Heart left ventricle (tissue), 16 donors: ENCODE data around the gene TMC2. TPM values are rescaled to one million over a fixed set of nuclear protein-coding genes. Genes with fewer than 3 reads are reported as not detected.

Experiments
- ATAC-seq, 4 donors: fragments of 200-7000 bp; cut with Tn5 transposase; one replicate each; pipeline ENCODE4 v1.9.1; 2020 to 2022; ENCODE audit warnings: moderate library complexity in 4 of 4, mild to moderate bottlenecking in 3 of 4, moderate number of reproducible peaks in 1 of 4
- DNase-seq, 5 donors: peaks; one replicate each; pipeline ENCODE4 v3.0.0-alpha.2; 2020
- H3K27ac ChIP-seq, 12 donors: fragments of 200-600 bp; sonication (generic) in 4 of 12; one replicate each; pipeline versions ENCODE4 v1.5.0 to v1.8.0; 2016 to 2022; ENCODE audit warnings: mild to moderate bottlenecking in 2 of 12
- H3K27me3 ChIP-seq, 9 donors: fragments of 200-600 bp; sonication (generic) in 2 of 9; one replicate each; pipeline versions ENCODE4 v1.5.1 to v1.8.0; 2016 to 2022; ENCODE audit warnings: mild to moderate bottlenecking in 3 of 9
- H3K36me3 ChIP-seq, 9 donors: fragments of 200-600 bp; sonication (generic) in 2 of 9; one replicate each; pipeline versions ENCODE4 v1.5.0 to v1.8.0; 2018 to 2022; ENCODE audit warnings: mild to moderate bottlenecking in 2 of 9
- H3K4me1 ChIP-seq, 12 donors: fragments of 200-600 bp; sonication (generic) in 4 of 12; one replicate each; pipeline versions ENCODE4 v1.5.0 to v1.8.0; 2016 to 2022; ENCODE audit warnings: mild to moderate bottlenecking in 3 of 12
- H3K4me3 ChIP-seq, 12 donors: fragments of 200-600 bp; sonication (generic) in 4 of 12; one replicate each; pipeline versions ENCODE4 v1.5.0 to v1.8.0; 2017 to 2022; ENCODE audit warnings: mild to moderate bottlenecking in 9 of 12, moderate library complexity in 4 of 12
- H3K9me3 ChIP-seq, 12 donors: fragments of 200-600 bp; sonication (generic) in 4 of 12; one replicate each; pipeline versions ENCODE4 v1.5.0 to v1.8.0; 2016 to 2022; ENCODE audit warnings: mild to moderate bottlenecking in 1 of 12
- CTCF ChIP-seq, 12 donors: fragments of 200-600 bp; sonication (generic) in 4 of 12; IDR thresholded peaks; one replicate each; pipeline versions ENCODE4 v1.5.0 to v1.8.0; 2018 to 2022; ENCODE audit warnings: antibody characterized with exemption in 12 of 12, mild to moderate bottlenecking in 5 of 12
- POLR2A ChIP-seq, 2 donors: fragments of 450-650 bp; IDR thresholded peaks; one replicate each; pipeline ENCODE4 v1.6.1; 2017; ENCODE audit warnings: antibody characterized with exemption in 2 of 2, mild to moderate bottlenecking in 2 of 2, moderate library complexity in 2 of 2
- WGBS, 4 donors: extraction: QIAGEN DNeasy Blood & Tissue Kit in 2 of 4; methylation state at CpG; one replicate each; pipeline versions ENCODE4 v1.1.5 to v1.1.7; 2013 to 2018; 5-methylcytosine and 5-hydroxymethylcytosine counted together
- intact Hi-C, 10 donors: fragments of 100-400 bp; cut with DNase I; formaldehyde crosslinking; loops; one replicate each; pipeline versions ENCODE4 v1.11.1 to v1.14.2; 2022
- polyA plus RNA-seq, 2 donors: library from polyadenylated mRNA; stranded (reverse); fragments of 200-250 nt; gene quantifications; one replicate each; pipeline ENCODE4 v1.2.3, GENCODE V29; 2013
- total RNA-seq, 9 donors: library from RNA; depleted of rRNA in 2 of 9; stranded (reverse); fragments of >200 nt in 2 of 9; fragmentation: NEBNext Ultra II Directional in 3 of 9; extraction: Animal tissue kit (Norgen Biotek cat#: 25700) in 3 of 9; gene quantifications; one replicate each; pipeline versions ENCODE4 v1.1.0 to v1.2.4, GENCODE V29; 2016 to 2023
- donor health status: ischemic (EF 13 %, LVEDD 7.1; RV severe dilation, severe dysfunction).
- donor health status: healthy with polysubstance abuse.
- donor health status: DM: no; HTN: yes; CAD: no.
- donor health status: DM: no; HTN: no; CAD: no.
- donor health status: ischemic (EF 25% LVEDD 6.9; RV normal size, moderate dysfunction).
- donor health status: ischemic (EF 25% LVEDD 5.7; RV mildly dilated, moderate dysfunction).
- donor health status: healthy.
- donor health status: DM: yes; HTN: yes; CAD: no.
- donor health status: ischemic (EF 35%, LVEDD 5.7; RV mildly dilated, moderate dysfunction).
- donor health status: nonischemic (EF 11% LVEDD 7.7; RV severe dilation, severe dysfunction).
- donor health status: DM: yes; HTN: yes; CAD: no.
- donor health status: PGD.
- donor health status: ischemic (EF 29% LVEDD 5.4; RV normal size, mild dysfunction).
- donor health status: nonischemic (EF 23%, LVEDD 6.1; RV moderate dilation, normal function).

Gene TMC2
- total and polyA plus RNA-seq, 11 donors = not detected

- Histone ChIP-seq H3K4me3 (no peak overlapping the region), H3K36me3 (no peaks in the 10 kb centered on the region), H3K4me1 (no peaks in the 10 kb centered on the region), H3K9me3 (peaks cover 0 to 22% (median 9%) of the 10 kb centered on the region in 12 donors), H3K27ac (no peak overlapping the region), H3K27me3 (peaks cover 0 to 3% (median 0%) of the 10 kb centered on the region in 9 donors)
- ATAC-seq (no peak), DNase-seq (no peak)
- TF ChIP-seq CTCF (IDR thresholded peaks at IDR 0.05) = no peak
- TF ChIP-seq POLR2A (IDR thresholded peaks at IDR 0.05) = no peak
- intact Hi-C loops = no loop called here
- WGBS, 4 donors = 88 to 92% (median 90%) methylated on average over 9 of the region's 9 CpGs
Measured at GRCh38 chr20:2602046-2602735, 65.8 kb downstream of the TMC2 start.

- no peak overlapping the region for H3K4me3 ChIP-seq
- ATAC-seq = no peak
- no peak for DNase-seq
- no peaks in the 10 kb centered on the region for H3K36me3 ChIP-seq
- WGBS, 4 donors = 83 to 88% (median 86%) methylated on average over 4 of the region's 4 CpGs
- no peaks in the 10 kb centered on the region for H3K4me1 ChIP-seq
- peaks cover 0 to 3% (median 0%) of the 10 kb centered on the region in 9 donors for H3K27me3 ChIP-seq
- TF ChIP-seq CTCF (IDR thresholded peaks at IDR 0.05) (no peak), POLR2A (IDR thresholded peaks at IDR 0.05) (no peak)
- H3K27ac ChIP-seq = no peak overlapping the region
- intact Hi-C loops = no loop called here
- peaks cover 0 to 23% (median 11%) of the 10 kb centered on the region in 12 donors for H3K9me3 ChIP-seq
Measured at GRCh38 chr20:2602746-2603145, 66.4 kb downstream of the TMC2 start.

GRCh38 chr20:2603816-2604505 is 67.6 kb downstream of the TMC2 start:
- H3K9me3 ChIP-seq = peaks cover 0 to 23% (median 11%) of the 10 kb centered on the region in 12 donors
- DNase-seq (no peak), ATAC-seq (no peak)
- H3K27me3 ChIP-seq = peaks cover 0 to 3% (median 0%) of the 10 kb centered on the region in 9 donors
- TF ChIP-seq CTCF (IDR thresholded peaks at IDR 0.05) (no peak), POLR2A (IDR thresholded peaks at IDR 0.05) (no peak)
- H3K4me1 ChIP-seq = no peaks in the 10 kb centered on the region
- no peaks in the 10 kb centered on the region for H3K36me3 ChIP-seq
- intact Hi-C loops = no loop called here
- no peak overlapping the region for H3K27ac ChIP-seq
- no peak overlapping the region for H3K4me3 ChIP-seq
- 64 to 72% (median 66%) methylated on average over 7 of the region's 7 CpGs for WGBS, 4 donors

DNA sequence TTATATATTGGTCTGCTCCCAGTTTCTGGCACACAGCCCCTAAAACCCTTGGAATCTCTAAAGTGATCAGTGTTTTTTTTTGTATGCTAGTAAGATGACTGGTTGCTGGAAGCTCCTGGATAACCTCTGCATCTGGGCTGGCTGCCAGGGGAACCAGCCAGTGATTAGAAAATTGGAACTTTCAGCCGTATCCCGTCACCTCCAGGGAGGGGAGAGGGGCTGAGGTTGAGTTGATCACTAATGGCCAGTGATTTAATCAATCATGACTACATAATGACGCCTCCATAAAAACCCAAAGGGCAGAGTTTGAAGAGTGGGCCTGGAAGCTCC is 68.1 kb downstream of the TMC2 start:
- ATAC-seq (no peak), DNase-seq (no peak)
- H3K4me3 ChIP-seq = no peak overlapping the region
- peaks cover 0 to 23% (median 11%) of the 10 kb centered on the region in 12 donors for H3K9me3 ChIP-seq
- H3K4me1 ChIP-seq = no peaks in the 10 kb centered on the region
- H3K27me3 ChIP-seq = peaks cover 0 to 3% (median 0%) of the 10 kb centered on the region in 9 donors
- intact Hi-C loops = no loop called here
- WGBS, 4 donors = 39 to 46% (median 41%) methylated on average over 3 of the region's 3 CpGs
- TF ChIP-seq POLR2A (IDR thresholded peaks at IDR 0.05) (no peak), CTCF (IDR thresholded peaks at IDR 0.05) (no peak)
- H3K27ac ChIP-seq = no peak overlapping the region
- no peaks in the 10 kb centered on the region for H3K36me3 ChIP-seq
